GM19452 (cell line): ENCODE results near the gene PLCD3.
A peak's percentile ranks its signal among the peaks of the same experiment; 100 is the strongest.

Experiments used
- ATAC-seq: cut with Tn5 transposase; IDR thresholded peaks from one replicate; pipeline ENCODE4 v1.9.1; 2021; ENCODE audit not compliant: unreplicated experiment

PLCD3 gene

DNA sequence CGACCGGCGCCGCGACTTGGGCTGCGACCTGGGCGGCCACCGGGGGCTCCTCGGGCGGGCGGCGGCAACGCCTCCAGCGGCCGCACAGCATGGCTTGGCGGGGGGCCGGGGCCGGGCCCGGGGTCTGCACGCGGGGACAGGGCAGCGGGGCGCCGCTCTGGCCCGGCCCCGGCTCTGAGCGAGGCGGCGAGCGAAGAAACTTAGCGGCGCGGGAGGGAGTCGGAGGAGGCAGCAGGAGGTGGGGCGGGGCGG is at the start of gene PLCD3:
TSS of gene PLCD3 (minus strand) at position 196 of the 252 bp plus-strand sequence. CDS start at position 91, 105 bp downstream.
- ATAC-seq = no peak

- no peak for ATAC-seq
Observed at GRCh38 chr17:45177563-45177962, 45.2 kb upstream of the PLCD3 start.

DNA sequence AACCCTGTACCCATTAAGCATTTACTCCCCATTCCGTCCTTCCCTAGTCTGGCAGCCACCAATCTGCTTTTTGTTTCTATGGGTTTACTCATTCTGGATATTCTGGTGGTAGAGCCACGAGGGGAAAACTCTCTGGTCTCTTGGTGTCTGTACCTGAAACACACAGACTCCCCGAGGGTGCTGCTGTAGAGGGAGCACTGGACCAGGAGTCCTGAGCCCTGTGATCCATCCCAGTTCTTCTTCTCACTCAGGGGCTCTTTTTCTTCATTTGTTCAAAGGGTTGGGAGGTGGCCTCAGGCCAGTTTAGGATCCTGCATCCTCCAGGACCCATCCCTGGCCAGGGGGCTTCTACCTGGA is 43.4 kb upstream of the PLCD3 start:
- ATAC-seq = no peak

- no peak for ATAC-seq
Observed at GRCh38 chr17:45172541-45173286, 40.4 kb upstream of the PLCD3 start.

DNA sequence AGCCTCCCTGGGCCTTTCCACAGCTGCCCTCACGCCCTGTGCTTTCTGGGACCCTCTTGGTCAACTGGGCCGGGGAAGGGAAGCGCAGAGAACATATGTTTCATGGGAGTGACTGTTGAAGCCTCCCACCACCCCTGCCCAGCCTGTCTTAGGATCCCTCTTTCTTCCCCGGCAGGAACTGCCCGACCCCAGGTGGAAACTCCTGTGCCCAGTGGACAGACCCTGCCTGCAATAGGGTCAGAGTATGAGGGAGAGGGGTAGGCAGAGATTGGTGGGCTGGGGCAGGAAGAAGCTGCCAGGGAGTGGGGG is 39.9 kb upstream of the PLCD3 start:
- no peak for ATAC-seq

DNA sequence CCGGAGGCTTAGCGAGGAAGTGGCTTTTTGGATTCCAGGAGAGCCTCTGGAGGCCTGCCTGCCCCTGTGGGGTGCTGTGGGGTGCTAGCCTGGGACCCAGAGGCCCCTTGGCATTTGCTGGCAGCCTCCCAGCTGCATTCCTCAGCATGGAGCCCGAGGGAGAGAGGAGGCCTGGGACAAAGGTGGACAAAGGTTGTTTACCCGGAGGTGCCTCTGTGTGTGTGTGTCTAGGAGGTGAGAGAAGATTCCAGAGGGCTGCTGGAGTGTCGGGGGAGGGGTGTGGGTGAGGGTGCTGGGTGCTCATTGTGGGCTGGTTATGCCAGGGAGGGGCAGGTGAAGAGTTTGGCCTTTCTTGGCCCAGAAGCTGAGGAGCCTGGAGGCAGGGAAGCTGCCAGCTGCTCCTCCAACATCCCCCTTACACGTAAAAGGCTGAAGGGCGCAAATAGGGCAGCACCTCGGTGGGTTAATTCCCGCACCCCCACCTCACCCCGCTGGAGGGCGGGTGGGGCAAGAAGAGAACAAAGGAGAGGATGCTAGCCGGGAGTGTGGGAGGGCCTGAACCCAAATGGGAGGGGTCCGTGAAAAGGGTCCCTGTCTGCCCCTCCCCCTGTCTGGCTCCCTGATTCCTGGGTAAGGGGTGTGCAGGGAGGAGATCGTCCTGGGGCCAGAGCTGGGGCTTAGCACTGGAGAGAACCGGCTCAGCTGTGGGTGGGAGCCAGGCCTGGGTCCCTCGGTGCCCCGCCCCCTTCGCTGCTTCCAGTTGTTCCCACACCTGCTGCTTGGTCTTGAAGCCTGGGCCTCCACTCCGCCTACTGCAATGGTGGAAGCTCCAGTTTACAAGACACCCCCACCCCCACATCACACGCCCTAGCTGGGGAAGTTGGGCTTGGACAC is 39.3 kb upstream of the PLCD3 start:
- no peak for ATAC-seq

DNA sequence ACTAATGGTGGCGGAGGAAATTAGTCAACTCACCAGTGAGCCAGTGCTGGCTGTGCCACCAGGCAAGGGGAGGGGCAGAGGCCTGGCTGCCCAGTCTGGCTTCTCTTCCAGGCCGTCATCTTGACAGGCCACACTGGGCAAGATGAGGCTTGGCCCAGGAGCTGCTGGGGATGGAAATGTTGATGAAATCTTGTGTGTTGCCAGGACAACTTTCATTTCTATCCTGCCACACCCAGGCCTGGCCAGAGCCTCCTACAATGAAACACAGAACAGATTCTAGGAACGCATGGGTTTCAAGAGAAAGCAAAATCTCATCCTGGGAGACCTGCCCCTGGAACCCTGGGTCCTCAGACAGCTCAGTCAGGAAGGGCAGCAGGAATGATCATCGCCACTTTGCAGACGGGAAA is 38.6 kb upstream of the PLCD3 start:
- no peak for ATAC-seq

DNA sequence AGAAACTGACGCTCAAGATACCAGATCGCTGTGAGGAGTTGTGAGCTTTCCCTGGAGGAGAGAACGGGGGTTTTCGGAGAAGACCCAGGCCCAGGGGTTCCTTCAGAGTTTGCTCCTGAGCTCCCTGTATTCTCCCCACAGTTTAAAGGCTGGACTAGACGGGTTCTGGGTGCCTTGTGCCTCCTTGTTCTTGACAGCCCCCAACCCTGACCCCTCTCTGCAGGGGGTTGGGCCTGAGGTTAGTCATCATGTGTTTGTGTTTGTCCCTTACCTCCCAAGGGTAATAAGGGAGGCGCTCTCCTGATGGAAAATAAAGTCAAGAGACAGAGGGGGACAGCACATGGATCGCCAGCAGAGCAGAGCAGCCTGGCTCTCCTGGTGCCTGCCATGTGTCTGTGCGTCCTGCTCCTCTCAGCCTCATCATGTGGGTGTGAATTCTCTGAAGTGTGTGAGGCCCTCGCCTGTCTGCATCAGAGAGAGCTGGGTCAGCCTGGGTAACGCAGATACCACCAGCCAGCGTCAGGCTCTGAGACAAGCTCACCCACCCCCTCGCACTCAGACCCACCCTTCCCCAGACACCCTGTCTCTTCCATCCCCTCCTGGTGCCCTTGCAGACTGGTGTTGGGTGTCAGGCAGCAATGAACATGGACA is 38.1 kb upstream of the PLCD3 start:
- ATAC-seq = no peak

DNA sequence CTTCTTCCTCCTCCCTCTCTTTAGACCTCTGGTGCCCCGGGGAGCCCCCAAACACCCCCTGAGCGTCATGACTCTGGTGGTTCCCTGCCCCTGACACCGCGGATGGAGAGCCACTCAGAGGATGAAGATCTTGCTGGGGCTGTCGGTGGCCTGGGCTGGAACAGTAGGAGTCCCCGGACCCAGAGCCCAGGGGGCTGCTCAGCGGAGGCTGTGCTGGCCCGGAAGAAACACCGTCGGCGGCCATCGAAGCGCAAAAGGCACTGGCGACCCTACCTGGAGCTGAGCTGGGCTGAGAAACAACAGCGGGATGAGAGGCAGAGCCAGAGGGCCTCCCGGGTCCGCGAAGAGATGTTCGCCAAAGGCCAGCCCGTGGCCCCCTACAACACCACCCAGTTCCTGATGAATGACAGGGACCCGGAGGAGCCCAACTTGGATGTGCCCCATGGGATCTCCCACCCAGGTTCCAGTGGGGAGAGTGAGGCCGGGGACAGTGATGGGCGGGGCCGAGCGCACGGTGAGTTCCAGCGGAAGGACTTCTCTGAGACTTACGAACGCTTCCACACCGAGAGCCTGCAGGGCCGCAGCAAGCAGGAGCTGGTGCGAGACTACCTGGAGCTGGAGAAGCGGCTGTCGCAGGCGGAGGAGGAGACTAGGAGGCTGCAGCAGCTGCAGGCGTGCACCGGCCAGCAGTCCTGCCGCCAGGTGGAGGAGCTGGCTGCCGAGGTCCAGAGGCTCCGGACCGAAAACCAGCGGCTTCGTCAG is 36.9 kb upstream of the PLCD3 start:
- ATAC-seq = no peak

DNA sequence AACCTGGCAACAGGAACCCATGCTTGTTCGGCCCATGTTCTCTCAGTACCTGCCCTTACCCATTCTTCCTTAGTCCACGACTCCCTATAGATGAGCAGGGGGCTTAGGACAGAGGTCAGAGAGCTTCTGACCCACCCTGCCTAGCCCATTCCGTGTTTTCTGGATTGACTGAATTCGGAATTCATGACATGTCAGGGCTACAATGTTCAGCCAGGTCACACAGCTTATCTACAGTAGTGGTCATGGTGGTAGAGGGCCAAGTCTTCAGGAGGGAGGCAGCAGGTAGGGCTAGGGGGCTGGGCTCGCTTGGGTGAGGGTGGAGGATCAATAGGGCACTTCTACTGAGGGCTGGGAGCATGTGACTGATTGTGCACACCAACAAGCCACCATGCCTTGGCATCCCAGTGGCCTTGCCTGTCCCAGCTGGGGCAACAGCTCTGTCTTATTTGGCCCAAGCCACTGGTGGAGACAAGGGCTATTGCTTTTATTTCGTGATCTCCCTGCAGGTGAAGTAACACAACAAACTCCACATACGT is 32.5 kb upstream of the PLCD3 start:
- ATAC-seq = no peak

DNA sequence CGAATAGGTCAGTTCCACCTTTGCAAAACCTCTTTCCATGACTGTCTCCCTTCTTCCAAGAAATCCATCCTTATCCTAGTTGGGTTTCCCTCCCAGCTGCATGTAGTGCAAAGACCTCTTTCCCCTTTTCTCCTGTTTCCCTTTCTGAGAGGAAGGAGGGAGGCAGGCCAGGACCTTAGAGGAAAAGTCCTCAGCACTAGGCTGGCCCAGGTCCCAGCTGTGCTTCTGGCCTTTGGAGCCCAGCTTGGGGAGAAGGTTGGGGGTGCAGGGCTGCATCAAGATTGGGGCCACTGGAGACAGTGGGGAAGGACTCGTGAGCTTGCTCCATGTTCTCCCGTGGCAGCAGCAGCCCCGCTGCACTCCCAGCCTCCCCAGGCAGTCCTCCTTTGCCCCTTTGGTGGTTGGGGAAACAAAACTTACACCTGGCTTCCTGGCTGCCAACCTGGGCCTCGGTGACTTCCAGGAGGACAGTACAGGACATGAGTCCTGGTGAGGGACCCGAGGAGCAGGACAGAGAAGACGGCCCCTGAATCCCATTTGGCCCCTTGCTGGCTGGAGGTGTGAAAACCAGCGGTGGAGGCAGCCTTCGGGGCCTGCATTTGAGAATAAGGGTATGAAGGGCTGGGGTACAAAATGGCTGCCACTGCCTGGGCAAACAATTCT is 29.8 kb upstream of the PLCD3 start:
- no peak for ATAC-seq

- peak; percentile 90 for ATAC-seq
Observed at GRCh38 chr17:45161288-45162024, 29.1 kb upstream of the PLCD3 start, which contains the start of gene HEXIM2. Gene HEXIM2 (plus strand): TSS chr17:45161875. CDS start chr17:45162794, 919 bp downstream.

DNA sequence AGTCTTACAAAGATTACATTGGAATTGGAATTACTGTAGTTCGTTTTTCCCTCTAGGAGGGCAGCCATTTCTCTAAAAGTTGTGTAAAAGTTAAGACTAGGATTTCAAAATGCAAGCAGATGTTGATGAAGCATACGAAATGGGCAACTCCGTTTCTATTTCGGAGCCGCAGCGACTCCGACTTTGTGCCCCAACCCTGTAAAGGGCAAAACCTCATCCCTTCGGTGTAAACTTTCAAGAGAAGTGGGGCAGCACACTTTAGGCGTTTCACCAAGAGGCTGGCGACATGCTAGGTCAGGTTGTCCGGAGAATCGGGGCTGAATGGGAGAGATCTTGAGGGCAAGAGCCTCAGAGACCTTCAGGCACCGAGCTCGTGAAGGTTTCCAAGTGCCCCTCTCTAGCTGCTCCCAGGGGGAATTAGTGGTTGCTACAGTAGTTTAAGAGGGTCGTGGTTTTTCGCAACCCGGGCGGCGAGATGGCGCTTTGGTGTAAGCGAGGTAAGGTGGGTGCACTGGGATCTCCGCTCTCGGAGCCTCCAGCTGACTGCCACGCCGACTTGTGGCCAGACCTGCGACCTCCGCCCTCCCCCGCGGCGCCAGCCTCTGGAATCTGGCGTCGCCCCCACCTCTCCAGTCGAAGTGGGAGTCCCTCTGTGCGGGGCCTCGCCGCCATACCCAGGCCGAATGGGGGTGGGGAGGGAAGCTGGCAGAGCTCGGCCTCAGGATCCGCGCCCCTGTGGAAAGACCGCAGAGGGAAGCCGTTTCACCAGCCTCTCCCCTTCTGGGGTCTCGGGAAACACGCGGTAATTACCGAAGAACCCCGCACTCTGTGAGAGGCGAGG is 28.4 kb upstream of the PLCD3 start:
- peak; percentile 15 for ATAC-seq

GRCh38 chr17:45156242-45156641 is 23.9 kb upstream of the PLCD3 start:
- no peak for ATAC-seq

DNA sequence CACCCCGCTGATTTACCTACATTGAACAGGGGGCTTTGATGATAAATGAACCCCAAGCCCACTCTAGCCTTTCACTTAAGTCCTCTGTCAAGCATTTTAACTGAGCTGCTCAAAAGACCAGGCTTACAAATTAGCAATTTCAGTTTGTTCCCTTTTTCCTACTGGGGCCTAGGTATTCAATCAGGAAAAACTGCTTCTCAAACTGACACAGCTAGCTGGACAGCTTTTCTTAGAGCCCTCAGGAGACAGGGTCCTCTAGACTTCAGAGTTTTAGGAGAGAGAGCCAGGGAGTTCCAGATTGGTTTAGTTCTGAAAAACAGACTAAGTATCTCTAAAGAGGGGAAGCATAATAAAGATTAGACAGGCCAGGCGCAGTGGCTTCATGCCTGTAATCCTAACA is 23.2 kb upstream of the PLCD3 start:
- no peak for ATAC-seq

- ATAC-seq = no peak
Observed at GRCh38 chr17:45155029-45155428, 22.7 kb upstream of the PLCD3 start.

- ATAC-seq = no peak
Observed at GRCh38 chr17:45150911-45151809, 18.8 kb upstream of the PLCD3 start.
